Adipocyte (in vitro differentiated cells): ENCODE data around the gene ATP1B2.

Source experiments
- DNase-seq: peaks from one replicate; pipeline ENCODE4 v3.0.0-alpha.2; 2015; ENCODE audit warnings: low read depth
- H3K27me3 ChIP-seq: replicated peaks from 2 replicates; pipeline ENCODE4 v1.7.0; 2013; ENCODE audit warnings: mild to moderate bottlenecking, low read length, moderate library complexity; ENCODE audit not compliant: control insufficient read depth, insufficient read depth
- H3K36me3 ChIP-seq: 2 replicates; pipeline ENCODE4 v1.7.0; 2013; ENCODE audit warnings: low read length, mild to moderate bottlenecking, moderate library complexity; ENCODE audit not compliant: control insufficient read depth, insufficient read depth, severe bottlenecking
- H3K4me1 ChIP-seq: 2 replicates; pipeline ENCODE4 v1.7.0; 2013; ENCODE audit warnings: mild to moderate bottlenecking, low read length, moderate library complexity; ENCODE audit not compliant: control insufficient read depth, insufficient read depth
- H3K4me3 ChIP-seq: 2 replicates; pipeline ENCODE4 v1.7.0; 2013; ENCODE audit warnings: mild to moderate bottlenecking, low read length, moderate library complexity
- H3K9ac ChIP-seq: 2 replicates; pipeline ENCODE4 v1.7.0; 2013; ENCODE audit warnings: mild to moderate bottlenecking, low read length, moderate library complexity
- H3K9me3 ChIP-seq: 2 replicates; pipeline ENCODE4 v1.7.0; 2013; ENCODE audit warnings: mild to moderate bottlenecking, low read length, moderate library complexity; ENCODE audit not compliant: control insufficient read depth

Gene ATP1B2

DNA sequence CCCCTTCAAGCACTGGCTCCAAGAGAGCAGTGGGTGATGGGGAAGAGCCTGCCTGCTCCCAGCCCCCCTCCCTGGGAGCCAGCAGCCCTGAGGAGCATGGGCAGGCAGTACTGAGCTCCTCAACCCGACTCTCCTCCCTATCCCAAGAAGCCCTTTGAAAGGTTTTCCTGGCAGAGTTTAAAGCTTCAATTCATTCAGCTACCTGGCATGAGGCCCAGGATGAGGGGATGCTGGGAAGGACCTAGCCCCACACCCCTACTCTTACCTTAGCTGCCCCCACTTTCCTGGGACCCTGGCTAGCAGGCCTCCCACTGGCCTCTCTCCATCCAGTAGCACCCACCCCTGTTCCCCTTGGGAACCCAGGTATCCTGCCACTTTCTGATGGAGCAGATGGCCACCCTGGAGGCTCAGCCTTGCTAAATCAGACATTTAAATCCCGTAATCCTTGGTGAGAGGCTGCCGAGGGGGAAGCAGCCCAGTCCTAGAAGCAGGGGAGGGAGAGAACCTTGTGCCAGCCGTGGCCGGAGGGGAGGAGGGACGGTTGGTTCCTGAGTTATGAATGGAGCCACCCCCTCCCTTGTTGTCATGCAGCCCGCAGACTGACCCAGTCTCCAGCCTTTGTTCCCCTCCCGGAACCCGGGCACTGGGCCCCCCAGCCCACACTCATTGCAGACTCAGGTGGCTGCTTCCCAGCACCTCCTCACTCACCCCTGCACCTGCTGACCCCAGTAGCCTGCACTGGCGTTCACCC lies 17.1 kb downstream of the ATP1B2 start:
- Histone ChIP-seq H3K27me3 (no peaks in the 10 kb centered on the region), H3K9me3 (no peaks in the 10 kb centered on the region), H3K4me3 (no peak overlapping the region), H3K4me1 (no peaks in the 10 kb centered on the region), H3K36me3 (peaks cover 54% of the 10 kb centered on the region), H3K9ac (no peak overlapping the region)
- no peak for DNase-seq

DNA sequence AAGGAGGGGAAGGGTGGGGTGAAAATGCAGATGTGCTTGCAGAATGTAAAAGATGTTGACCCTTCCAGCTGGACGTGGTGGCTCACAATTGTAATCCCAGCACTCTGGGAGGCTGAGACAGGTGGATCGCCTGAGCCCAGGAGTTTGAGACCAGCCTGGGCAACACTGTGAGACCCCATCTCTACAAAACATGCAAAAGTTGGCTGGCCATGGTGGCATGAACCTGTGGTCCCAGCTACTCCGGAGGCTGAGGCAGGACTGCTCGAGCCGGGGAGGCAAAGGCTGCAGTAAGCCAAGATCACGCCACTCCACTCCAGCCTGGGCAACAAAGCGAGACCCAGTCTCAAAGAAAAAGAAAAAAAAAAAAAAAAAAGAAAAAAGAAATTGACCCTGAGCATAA lies 17.8 kb downstream of the ATP1B2 start:
- H3K4me3 ChIP-seq = no peak overlapping the region
- peaks cover 4% of the 10 kb centered on the region for H3K9me3 ChIP-seq
- H3K9ac ChIP-seq = no peak overlapping the region
- H3K27me3 ChIP-seq = no peaks in the 10 kb centered on the region
- H3K36me3 ChIP-seq = peaks cover 60% of the 10 kb centered on the region
- DNase-seq = no peak
- H3K4me1 ChIP-seq = no peaks in the 10 kb centered on the region

DNA sequence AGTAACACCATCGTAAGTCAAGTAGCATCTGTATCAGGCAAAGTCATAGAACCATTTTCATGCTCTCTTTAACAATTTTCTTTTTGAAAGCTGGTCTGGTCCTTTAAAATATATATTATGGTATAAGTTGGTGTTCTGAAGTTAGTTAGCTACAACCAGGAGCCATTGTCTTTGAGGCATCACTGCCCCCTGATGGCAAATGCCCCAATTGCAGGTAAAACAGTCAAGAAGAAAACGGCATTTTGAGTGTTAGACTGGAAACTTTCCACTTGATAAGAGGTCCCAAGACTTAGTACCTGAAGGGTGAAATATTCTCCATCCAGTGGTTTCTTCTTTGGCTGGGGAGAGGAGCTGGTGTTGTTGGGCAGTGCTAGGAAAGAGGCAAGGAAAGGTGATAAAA lies 22.5 kb downstream of the ATP1B2 start:
- DNase-seq = no peak

DNA sequence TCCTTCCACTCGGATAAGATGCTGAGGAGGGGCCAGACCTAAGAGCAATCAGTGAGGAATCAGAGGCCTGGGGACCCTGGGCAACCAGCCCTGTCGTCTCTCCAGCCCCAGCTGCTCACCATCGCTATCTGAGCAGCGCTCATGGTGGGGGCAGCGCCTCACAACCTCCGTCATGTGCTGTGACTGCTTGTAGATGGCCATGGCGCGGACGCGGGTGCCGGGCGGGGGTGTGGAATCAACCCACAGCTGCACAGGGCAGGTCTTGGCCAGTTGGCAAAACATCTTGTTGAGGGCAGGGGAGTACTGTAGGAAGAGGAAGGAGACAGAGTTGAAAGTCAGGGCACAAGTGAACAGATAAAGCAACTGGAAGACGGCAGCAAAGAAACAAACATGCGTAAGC lies 24.2 kb downstream of the ATP1B2 start:
- Histone ChIP-seq H3K9ac (no peak overlapping the region), H3K36me3 (peaks cover 53% of the 10 kb centered on the region), H3K4me1 (no peaks in the 10 kb centered on the region), H3K4me3 (no peak overlapping the region), H3K27me3 (no peaks in the 10 kb centered on the region), H3K9me3 (peaks cover 6% of the 10 kb centered on the region)
- no peak for DNase-seq

More for the DNA sequence above, 22.5 kb downstream of the ATP1B2 start:
- Histone ChIP-seq H3K27me3 (no peaks in the 10 kb centered on the region), H3K4me1 (no peaks in the 10 kb centered on the region), H3K36me3 (peaks cover 68% of the 10 kb centered on the region), H3K4me3 (no peak overlapping the region), H3K9me3 (peaks cover 6% of the 10 kb centered on the region), H3K9ac (no peak overlapping the region)

DNA sequence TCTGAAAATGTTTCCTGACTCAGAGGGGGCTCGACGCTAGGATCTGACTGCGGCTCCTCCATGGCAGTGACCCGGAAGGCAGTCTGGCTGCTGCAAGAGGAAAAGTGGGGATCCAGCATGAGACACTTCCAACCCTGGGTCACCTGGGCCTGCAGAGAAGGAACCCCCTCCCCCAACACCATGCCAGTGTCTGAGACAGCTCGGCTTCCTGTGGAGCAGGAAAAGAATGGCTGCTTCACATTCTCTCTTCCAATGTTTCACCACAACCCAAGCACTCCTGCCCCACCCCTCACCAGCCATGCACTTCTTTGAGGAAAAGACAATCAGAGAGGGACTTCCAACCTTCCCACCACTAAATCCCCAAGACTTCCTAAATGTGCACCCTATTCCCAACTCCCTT lies 25.8 kb downstream of the ATP1B2 start:
- peaks cover 37% of the 10 kb centered on the region for H3K36me3 ChIP-seq
- no peaks in the 10 kb centered on the region for H3K4me1 ChIP-seq
- H3K4me3 ChIP-seq = no peak overlapping the region
- H3K9ac ChIP-seq = no peak overlapping the region
- H3K27me3 ChIP-seq = no peaks in the 10 kb centered on the region
- DNase-seq = no peak
- peaks cover 6% of the 10 kb centered on the region for H3K9me3 ChIP-seq

DNA sequence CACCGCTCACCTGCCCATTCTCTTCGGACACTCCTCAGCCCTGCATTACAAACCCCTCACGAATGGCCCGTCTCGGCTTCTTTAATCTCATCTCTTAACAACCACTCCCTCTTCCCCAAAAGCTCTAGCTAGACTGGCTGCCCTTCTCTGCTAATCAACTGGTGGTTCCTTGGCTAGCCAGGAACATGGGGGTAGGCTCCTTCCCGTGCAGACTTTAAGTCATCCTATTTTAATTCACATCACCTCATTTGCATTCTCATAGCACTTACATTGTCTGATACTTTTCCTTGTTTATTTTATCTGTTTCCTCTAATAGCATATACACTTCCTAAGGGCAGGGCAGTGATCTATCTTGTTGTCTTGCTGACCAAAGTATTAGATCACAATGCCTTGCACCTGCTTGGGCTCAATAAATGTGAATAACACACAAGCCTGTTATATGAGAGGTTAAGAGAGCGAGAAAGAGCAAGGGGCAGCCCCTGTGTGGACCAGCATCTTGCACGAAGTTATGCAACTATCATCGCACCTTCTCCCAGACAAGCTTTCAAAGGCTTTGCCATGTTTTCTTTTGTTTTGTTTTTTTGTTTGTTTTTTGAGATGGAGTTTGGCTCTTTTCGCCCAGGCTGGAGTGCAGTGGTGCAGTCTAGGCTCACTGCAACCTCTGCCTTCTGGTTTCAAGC lies 26.8 kb downstream of the ATP1B2 start:
- H3K4me1 ChIP-seq = no peaks in the 10 kb centered on the region
- H3K4me3 ChIP-seq = no peak overlapping the region
- no peak overlapping the region for H3K9ac ChIP-seq
- DNase-seq = no peak
- no peaks in the 10 kb centered on the region for H3K27me3 ChIP-seq
- peaks cover 30% of the 10 kb centered on the region for H3K36me3 ChIP-seq
- H3K9me3 ChIP-seq = peaks cover 6% of the 10 kb centered on the region

DNA sequence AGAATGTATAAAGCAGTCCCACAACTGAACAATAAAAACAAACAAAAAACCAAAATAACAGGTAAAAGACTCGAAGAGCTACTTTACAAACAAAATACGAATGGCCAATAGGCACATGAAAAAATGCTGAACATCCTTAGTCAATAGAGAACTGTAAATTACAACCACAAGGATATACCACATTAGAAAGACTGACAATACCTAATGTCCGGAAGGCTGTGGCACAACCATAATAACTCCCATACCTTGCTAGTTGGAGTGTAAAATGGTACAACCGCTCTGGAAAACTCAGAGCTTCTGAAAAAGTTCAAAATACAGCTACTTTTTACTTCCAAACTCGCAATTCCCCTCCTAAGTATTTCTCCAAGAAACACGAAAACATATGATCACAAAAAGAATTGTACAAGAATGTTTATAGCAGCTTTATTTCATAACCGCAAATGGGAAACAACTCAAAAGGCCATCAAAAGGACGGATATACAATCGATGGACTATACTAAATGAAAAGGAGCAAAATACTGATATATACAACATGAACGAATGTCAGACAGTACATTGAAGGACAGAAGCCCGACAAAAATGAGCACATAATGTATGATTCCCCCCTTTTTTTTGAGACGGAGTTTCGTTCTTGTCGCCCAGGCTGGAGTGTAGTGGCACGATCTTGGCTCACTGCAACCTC lies 34.3 kb downstream of the ATP1B2 start:
- Histone ChIP-seq H3K4me1 (peaks cover 25% of the 10 kb centered on the region), H3K36me3 (no peaks in the 10 kb centered on the region), H3K27me3 (no peaks in the 10 kb centered on the region), H3K9me3 (no peaks in the 10 kb centered on the region), H3K4me3 (peak overlapping the region; percentile 100), H3K9ac (peak overlapping the region; percentile 100)
- DNase-seq = no peak

DNA sequence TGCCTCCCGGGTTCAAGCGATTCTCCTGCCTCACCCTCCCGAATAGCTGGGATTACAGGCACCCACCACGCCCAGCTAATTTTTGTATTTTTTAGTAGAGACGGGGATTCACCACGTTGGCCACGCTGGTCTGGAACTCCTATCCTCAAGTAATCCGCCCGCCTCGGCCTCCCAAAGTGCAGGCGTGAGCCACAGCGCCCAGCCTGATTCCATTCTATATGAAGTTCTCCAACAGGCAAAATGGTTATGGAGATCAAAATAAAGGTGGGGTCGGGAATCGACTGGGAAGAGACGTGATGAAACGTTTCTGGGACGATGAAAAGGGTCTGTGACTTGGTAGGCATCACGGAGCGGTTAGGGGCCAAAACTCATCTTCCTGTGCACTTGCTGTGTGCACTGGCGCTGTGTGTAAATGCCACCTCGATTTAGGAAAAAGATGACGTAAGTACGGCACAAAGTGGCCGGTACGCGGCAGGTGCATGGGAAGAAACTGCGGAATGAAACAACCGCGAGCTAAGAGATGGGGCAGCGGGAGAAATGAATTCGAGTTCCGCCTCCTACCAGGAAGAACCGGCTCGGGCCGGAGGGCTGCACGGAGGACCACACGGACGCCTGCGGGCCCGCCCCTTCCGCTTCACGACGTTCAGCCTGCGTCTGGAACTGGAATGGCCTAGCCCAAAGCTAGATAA lies 35.0 kb downstream of the ATP1B2 start:
- Histone ChIP-seq H3K27me3 (no peaks in the 10 kb centered on the region), H3K36me3 (no peaks in the 10 kb centered on the region), H3K4me1 (peaks cover 25% of the 10 kb centered on the region), H3K9me3 (no peaks in the 10 kb centered on the region), H3K9ac (peak overlapping the region; percentile 100), H3K4me3 (peak overlapping the region; percentile 100)
- peak; percentile 97 for DNase-seq

DNA sequence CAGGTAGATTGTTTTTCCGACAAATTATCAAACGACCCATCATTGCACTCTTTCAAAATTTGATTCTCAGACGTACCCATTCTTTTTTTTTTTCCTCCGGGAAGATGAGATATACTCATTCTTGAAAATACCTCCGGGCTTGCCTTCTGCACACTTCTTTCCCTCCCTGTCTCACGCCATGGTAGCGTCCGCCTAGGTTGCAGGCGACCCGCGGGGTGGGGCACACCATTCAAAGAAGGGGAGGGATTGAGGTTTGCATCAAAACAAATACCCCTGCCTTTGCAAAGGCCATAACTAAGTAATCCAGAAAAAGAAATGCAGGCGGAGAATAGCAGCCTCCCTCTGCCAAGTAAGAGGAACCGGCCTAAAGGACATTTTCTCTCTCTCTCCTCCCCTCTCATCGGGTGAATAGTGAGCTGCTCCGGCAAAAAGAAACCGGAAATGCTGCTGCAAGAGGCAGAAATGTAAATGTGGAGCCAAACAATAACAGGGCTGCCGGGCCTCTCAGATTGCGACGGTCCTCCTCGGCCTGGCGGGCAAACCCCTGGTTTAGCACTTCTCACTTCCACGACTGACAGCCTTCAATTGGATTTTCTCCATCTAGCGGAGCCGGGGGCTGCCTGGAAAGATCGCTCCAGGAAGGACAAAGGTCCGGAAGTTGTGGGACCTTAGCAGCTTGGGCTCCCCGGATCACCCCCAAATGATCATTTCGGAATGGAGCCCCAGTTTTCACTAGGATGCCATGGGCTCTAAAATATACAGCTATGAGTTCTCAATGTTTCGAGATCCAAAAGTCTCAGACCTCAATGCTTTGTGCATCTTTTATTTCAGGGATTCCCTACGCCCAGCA lies 35.7 kb downstream of the ATP1B2 start:
- no peaks in the 10 kb centered on the region for H3K27me3 ChIP-seq
- H3K4me1 ChIP-seq = peaks cover 25% of the 10 kb centered on the region
- no peaks in the 10 kb centered on the region for H3K9me3 ChIP-seq
- DNase-seq = peak; percentile 92
- H3K36me3 ChIP-seq = no peaks in the 10 kb centered on the region
- peak overlapping the region; percentile 100 for H3K4me3 ChIP-seq
- H3K9ac ChIP-seq = peak overlapping the region; percentile 100

DNA sequence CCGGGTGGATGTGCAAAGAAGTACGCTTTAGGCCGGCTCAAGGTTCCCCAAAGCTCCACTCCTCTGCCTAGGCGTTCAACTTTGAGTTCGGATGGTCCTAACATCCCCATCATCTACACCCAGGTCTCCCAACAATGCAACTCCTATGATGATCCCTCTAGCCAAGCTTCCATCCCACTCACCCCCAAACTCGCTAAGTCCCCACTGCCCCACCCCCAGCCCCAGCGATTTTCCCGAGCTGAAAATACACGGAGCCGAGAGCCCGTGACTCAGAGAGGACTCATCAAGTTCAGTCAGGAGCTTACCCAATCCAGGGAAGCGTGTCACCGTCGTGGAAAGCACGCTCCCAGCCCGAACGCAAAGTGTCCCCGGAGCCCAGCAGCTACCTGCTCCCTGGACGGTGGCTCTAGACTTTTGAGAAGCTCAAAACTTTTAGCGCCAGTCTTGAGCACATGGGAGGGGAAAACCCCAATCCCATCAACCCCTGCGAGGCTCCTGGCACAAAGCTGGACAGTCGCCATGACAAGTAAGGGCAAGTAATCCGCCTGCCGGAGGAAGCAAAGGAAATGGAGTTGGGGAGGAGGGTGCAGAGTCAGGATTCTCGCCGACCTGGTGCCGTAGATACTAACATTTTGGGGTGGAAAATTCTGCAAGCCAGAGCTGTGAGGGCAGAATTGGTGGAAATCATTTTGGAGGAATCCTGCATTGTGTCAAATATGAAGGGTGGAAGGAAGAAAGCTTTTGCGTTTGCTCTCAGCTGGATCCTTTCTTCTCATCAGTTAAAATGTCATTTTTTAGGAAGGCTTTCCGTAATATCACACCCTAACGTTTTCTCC lies 36.6 kb downstream of the ATP1B2 start, which contains the start of gene TP53:
TSS of gene TP53 (minus strand) at position 419 of the 836 bp plus-strand sequence. CDS start 10,896 bp downstream, outside the sequence.
- Histone ChIP-seq H3K27me3 (no peaks in the 10 kb centered on the region), H3K9ac (peak within 1 kb of the TSS; percentile 100), H3K4me3 (peak within 1 kb of the TSS; percentile 100), H3K4me1 (peaks cover 25% of the 10 kb centered on the region), H3K36me3 (no peaks in the 10 kb centered on the region), H3K9me3 (no peaks in the 10 kb centered on the region)
- peak; percentile 94 for DNase-seq
